Neural progenitor cell (in vitro differentiated cells): Measurements from ENCODE around the gene QSER1.

Experiments
- EZH2 ChIP-seq: fragments of 200-600 bp; sonication (generic); IDR thresholded peaks from 2 replicates; pipeline ENCODE4 v1.6.1; 2017; ENCODE audit warnings: antibody characterized with exemption, mild to moderate bottlenecking, moderate library complexity
- EZH2phosphoT487 ChIP-seq: fragments of 200-600 bp; sonication (generic); IDR thresholded peaks from 2 replicates; pipeline ENCODE4 v1.6.1; 2017; ENCODE audit warnings: antibody characterized with exemption
- TF ChIP-seq, protein P1 (sequence below): fragments of 200-600 bp; sonication (generic); IDR thresholded peaks from 2 replicates; pipeline ENCODE4 v1.5.1; 2017; ENCODE audit warnings: antibody characterized with exemption, mild to moderate bottlenecking

DNA sequence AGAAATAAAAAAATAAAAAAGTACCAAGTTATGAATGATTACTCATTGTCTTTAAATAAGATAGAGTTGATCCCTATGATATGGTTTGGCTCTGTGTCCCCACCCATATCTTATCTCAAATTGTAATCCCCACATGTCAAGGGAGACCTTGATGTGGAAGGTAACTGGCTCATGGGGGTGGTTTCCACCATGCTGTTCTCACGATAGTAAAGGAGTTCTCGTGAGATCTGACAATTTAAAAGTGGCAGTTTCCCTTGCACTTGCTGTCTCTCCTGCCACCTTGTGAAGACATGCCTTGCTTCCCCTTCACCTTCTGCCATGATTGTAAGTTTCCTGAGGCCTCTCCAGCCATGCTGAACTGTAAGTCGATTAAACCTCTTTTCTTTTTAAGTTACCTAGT is 18.8 kb downstream of the QSER1 start:
- TF ChIP-seq, protein P1, sequence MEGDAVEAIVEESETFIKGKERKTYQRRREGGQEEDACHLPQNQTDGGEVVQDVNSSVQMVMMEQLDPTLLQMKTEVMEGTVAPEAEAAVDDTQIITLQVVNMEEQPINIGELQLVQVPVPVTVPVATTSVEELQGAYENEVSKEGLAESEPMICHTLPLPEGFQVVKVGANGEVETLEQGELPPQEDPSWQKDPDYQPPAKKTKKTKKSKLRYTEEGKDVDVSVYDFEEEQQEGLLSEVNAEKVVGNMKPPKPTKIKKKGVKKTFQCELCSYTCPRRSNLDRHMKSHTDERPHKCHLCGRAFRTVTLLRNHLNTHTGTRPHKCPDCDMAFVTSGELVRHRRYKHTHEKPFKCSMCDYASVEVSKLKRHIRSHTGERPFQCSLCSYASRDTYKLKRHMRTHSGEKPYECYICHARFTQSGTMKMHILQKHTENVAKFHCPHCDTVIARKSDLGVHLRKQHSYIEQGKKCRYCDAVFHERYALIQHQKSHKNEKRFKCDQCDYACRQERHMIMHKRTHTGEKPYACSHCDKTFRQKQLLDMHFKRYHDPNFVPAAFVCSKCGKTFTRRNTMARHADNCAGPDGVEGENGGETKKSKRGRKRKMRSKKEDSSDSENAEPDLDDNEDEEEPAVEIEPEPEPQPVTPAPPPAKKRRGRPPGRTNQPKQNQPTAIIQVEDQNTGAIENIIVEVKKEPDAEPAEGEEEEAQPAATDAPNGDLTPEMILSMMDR: no peak
- TF ChIP-seq EZH2: no peak
- no peak for TF ChIP-seq EZH2phosphoT487
